Left ventricle myocardium inferior (tissue), 1 donor: ENCODE measurements around the gene CCDC57. TPM values are rescaled to one million over a fixed set of nuclear protein-coding genes. Genes with fewer than 3 reads are reported as not detected.

Source experiments
- DNase-seq: peaks from one replicate; pipeline ENCODE4 v3.0.0-alpha.2; 2020
- H3K27ac ChIP-seq: fragments of 200-600 bp; replicated peaks from 2 replicates; pipeline ENCODE4 v1.8.0; 2021
- H3K27me3 ChIP-seq: fragments of 200-600 bp; 2 replicates; pipeline ENCODE4 v1.8.0; 2021; ENCODE audit warnings: low read depth
- H3K36me3 ChIP-seq: fragments of 200-600 bp; 2 replicates; pipeline ENCODE4 v1.8.0; 2021
- H3K4me1 ChIP-seq: fragments of 200-600 bp; 2 replicates; pipeline ENCODE4 v1.8.0; 2021
- H3K4me3 ChIP-seq: fragments of 200-600 bp; 2 replicates; pipeline ENCODE4 v1.8.0; 2021; ENCODE audit warnings: mild to moderate bottlenecking, moderate library complexity
- H3K9me3 ChIP-seq: fragments of 200-600 bp; replicated peaks from 2 replicates; pipeline ENCODE4 v1.8.0; 2021
- CTCF ChIP-seq: fragments of 200-600 bp; IDR thresholded peaks from 2 replicates; pipeline ENCODE4 v1.8.0; 2021; ENCODE audit warnings: antibody characterized with exemption, mild to moderate bottlenecking, borderline replicate concordance
- intact Hi-C: fragments of 100-400 bp; cut with micrococcal nuclease; formaldehyde crosslinking; loops from one replicate; pipeline ENCODE4 v1.11.0; 2022
- total RNA-seq: library from RNA; stranded (reverse); fragmentation: NEBNext Ultra II Directional; extraction: Animal tissue kit (Norgen Biotek cat#: 25700); gene quantifications from one replicate; pipeline ENCODE4 v1.2.1, GENCODE V29; 2021
- donor health status: DM: no; HTN: yes; CAD: no; lungs with severe emphysema.

The CCDC57 gene
- total RNA-seq, 1 donor from 2014 or later = 8.1 TPM

GRCh38 chr17:82096709-82097183 lies 115.9 kb downstream of the CCDC57 start:
- TF ChIP-seq CTCF = no peak
- H3K9me3 ChIP-seq = no peaks in the 10 kb centered on the region
- H3K4me1 ChIP-seq = peaks cover 47% of the 10 kb centered on the region
- peak overlapping the region; percentile 96 for H3K27ac ChIP-seq
- intact Hi-C loops = no loop called here
- no peak for DNase-seq
- H3K4me3 ChIP-seq = peak overlapping the region; percentile 80
- H3K27me3 ChIP-seq = no peaks in the 10 kb centered on the region
- H3K36me3 ChIP-seq = peaks cover 44% of the 10 kb centered on the region

- DNase-seq = peak; percentile 10
- peaks cover 51% of the 10 kb centered on the region for H3K36me3 ChIP-seq
- H3K4me1 ChIP-seq = peaks cover 41% of the 10 kb centered on the region
- no peak for TF ChIP-seq CTCF
- H3K27me3 ChIP-seq = no peaks in the 10 kb centered on the region
- peak overlapping the region; percentile 80 for H3K4me3 ChIP-seq
- H3K9me3 ChIP-seq = no peaks in the 10 kb centered on the region
- H3K27ac ChIP-seq = no peak overlapping the region
- intact Hi-C loops = no loop called here
These were observed 116.6 kb downstream of the CCDC57 start for GRCh38 chr17:82095777-82096708.

- intact Hi-C loops = no loop called here
- TF ChIP-seq CTCF = no peak
- H3K36me3 ChIP-seq = peaks cover 60% of the 10 kb centered on the region
- H3K9me3 ChIP-seq = no peaks in the 10 kb centered on the region
- H3K4me3 ChIP-seq = no peak overlapping the region
- H3K27me3 ChIP-seq = no peaks in the 10 kb centered on the region
- H3K27ac ChIP-seq = no peak overlapping the region
- peak; percentile 15 for DNase-seq
- H3K4me1 ChIP-seq = peaks cover 34% of the 10 kb centered on the region
These were observed 117.5 kb downstream of the CCDC57 start for GRCh38 chr17:82094931-82095776.

- DNase-seq = peak; percentile 11
- peaks cover 80% of the 10 kb centered on the region for H3K36me3 ChIP-seq
- intact Hi-C loops = no loop called here
These were observed 119.5 kb downstream of the CCDC57 start for GRCh38 chr17:82092995-82093751.

More at GRCh38 chr17:82092995-82093751, 119.5 kb downstream of the CCDC57 start:
- Histone ChIP-seq H3K9me3 (no peaks in the 10 kb centered on the region), H3K27ac (no peak overlapping the region), H3K4me1 (peaks cover 20% of the 10 kb centered on the region), H3K27me3 (no peaks in the 10 kb centered on the region), H3K4me3 (no peak overlapping the region)
- no peak for TF ChIP-seq CTCF
